ENCODE data around the gene SLC2A14. TPM values are rescaled to one million over a fixed set of nuclear protein-coding genes. Genes with fewer than 3 reads are reported as not detected.
"Not testable (repeated sequence)": the region's sequence is repeated elsewhere in the genome, so short reads cannot be mapped to it uniquely, and the experiment has no call there.

SLC2A14 gene
- polyA plus RNA-seq, 12 donors: 0.19 to 1.1 (median 0.46) TPM; not detected in 5

- no peak for DNase-seq
Observed at GRCh38 chr12:7834701-7835100, 38.0 kb downstream of the SLC2A14 start.

- DNase-seq: no peak
Observed at GRCh38 chr12:7833831-7834230, 38.9 kb downstream of the SLC2A14 start.

DNA sequence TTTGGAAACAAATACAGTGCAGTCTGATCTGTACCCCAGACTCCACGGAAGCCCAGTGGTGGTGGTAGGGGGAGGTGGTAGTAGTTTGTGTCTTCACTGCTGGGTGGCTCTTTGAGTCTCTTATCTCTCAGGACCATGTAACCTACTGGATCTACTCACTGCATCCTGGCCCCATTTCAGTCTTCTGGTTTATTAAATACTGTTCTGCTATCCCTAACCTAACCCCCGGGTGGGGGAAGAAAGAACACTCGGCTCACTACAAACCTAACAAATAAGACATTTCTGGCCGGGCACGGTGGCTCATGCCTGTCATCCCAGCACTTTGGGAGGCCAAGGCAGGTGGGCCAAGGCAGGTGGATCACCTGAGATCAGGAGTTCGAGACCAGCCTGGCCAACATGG, 39.5 kb downstream of the SLC2A14 start:
- not testable (repeated sequence) for DNase-seq

GRCh38 chr12:7832059-7832696, 40.5 kb downstream of the SLC2A14 start:
- DNase-seq: no peak

GRCh38 chr12:7829737-7830136, 43.0 kb downstream of the SLC2A14 start:
- not testable (repeated sequence) for DNase-seq

DNA sequence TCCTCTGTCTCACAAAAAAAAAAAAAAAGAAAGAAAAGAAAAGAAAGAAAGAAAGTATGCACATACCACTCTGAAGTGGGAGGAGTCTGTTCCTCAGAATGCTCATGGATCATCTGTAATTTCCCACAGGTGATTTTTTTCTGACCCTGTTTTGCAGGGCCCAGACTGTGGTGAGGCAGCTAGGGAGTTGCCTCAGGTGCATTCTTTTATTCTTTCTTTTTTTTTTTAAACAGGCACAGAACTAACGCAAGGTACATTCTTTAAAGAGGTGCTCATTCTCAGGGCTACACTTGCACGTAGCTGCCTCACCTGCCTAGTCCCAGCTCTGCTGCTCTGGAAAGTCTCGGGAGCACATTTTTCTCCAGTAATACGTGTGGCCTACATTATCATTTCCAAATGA, 47.0 kb downstream of the SLC2A14 start:
- DNase-seq: not testable (repeated sequence)

DNA sequence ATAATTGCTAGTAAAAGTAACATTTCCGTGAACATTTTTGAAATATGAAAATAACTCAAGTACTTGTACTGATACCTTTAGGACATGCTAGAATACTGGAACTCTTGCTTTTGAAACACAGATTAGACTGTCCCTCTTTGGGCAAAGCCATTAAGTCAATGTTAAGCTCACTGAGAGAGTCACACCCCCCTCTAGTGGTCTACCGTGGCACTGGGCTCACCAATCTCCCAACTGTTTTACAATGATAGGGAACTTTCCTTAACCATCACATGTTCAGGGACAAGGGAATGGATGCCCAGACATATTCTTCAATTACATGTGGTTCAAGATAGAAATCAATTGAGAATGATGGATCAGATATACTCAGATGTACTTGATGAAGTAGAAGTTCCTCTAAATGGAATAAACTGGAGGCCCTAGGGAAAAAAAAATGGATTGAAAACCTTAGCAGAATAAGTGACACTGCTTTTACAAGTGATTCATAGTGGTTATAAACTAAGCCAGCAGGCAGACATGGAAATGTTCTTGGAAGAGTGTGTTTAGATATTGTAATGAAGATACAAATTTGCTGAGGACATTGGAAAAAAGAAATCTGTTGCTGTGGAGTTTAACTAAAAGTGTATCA, 65.7 kb downstream of the SLC2A14 start:
- peak; percentile 46 for DNase-seq

GRCh38 chr12:7806319-7806718, 66.4 kb downstream of the SLC2A14 start:
- DNase-seq: not testable (repeated sequence)

- no peak for DNase-seq
Observed at GRCh38 chr12:7801460-7801859, 71.3 kb downstream of the SLC2A14 start.

- DNase-seq: not testable (repeated sequence)
Observed at GRCh38 chr12:7798750-7799308, 73.9 kb downstream of the SLC2A14 start.

DNA sequence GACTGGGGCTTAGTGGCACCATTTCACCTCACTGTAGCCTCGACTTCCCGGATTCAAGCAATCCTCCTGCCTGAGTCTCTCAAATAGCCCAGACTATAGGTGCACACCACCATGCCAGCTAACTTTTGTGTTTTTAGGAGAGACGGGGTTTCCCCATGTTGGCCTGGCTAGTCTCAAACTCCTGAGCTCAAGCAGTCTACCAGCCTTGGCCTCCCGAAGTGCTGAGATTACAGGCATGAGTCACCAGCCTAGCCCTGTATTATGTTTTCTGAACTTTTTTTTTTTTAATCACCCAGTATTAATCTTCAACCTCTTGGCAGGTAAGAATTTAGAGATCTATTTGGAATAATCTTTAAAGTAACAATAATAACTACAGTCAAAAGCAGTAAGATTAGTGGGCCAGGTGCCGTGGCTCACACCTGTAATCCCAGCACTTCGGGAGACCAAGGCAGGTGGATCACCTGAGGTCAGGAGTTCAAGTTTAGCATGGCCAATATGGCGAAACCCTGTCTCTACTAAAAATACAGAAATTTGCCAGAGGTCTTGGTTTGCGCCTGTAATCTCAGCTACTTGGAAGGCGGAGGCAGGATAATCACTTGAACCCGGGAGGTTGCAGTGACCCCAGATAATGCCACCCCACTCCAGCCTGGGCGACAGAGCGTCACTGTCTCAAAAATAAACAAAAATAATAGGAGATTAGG, 74.9 kb downstream of the SLC2A14 start:
- no peak for DNase-seq

DNA sequence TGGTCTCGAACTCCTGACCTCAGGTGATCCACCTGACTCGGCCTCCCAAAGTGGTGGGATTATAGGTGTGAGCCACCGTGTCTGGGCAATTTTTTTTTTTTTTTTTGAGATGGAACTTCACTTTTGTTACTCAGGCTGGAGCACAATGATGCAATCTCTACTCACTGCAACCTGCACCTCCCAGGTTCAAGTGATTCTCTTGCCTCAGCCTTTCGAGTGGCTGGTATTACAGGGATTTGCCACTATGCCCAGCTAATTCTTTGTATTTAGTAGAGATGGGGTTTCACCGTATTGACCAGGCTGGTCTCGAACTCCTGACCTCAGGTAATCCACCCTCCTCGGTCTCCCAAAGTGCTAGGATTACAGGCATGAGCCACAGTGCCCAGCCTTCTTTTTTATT, 75.4 kb downstream of the SLC2A14 start:
- DNase-seq: not testable (repeated sequence)

DNA sequence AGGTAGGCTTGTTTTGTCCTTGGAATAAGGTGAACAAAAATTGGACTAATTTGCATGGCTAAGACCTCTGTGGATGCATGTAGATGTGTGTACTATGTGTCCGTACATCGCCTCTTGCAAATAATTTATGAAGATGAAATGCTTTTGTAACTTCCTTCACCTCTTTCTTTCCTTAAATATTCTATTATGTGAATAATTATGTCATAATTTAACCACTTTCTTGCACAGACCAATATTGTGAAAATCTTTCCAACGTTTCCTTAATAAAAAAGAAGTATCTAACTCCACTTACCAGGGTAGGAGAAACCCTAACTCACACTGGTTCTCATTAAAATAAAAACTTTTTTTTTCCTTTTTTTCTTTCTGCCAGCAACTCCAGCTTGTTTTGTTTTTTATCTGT, 79.5 kb downstream of the SLC2A14 start:
- no peak for DNase-seq

DNA sequence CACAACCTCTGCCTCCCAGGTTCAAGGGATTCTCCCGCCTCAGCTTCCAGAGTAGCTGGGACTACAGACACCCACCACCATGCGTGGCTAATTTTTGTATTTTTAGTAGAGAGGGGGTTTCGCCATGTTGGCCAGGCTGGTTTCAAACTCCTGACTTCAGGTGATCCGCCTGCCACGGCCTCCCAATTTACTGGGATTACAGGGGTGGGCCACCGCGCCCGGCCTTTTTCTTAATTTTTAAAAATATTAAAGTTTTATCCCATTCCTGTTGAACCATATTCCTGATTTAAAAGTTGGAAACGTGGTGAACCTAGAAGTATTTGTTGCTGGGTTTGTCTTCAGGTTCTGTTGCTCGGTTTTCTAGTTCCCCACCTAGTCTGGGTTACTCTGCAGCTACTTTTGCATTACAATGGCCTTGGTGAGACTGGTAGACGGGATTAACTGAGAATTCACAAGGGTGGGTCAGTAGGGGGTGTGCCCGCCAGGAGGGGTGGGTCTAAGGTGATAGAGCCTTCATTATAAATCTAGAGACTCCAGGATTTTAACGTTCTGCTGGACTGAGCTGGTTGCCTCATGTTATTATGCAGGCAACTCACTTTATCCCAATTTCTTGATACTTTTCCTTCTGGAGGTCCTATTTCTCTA, 83.7 kb downstream of the SLC2A14 start, which contains the start of gene NANOG:
NANOG (plus strand) TSS at position 519 of the 645 bp plus-strand sequence. CDS start 213 bp downstream, outside the sequence.
- DNase-seq: not testable (repeated sequence)

- no peak for DNase-seq
Observed at GRCh38 chr12:7788294-7788660, 84.4 kb downstream of the SLC2A14 start.

GRCh38 chr12:7787574-7788293, 85.0 kb downstream of the SLC2A14 start:
- no peak for DNase-seq

GRCh38 chr12:7784701-7785100, 88.0 kb downstream of the SLC2A14 start:
- no peak for DNase-seq

DNA sequence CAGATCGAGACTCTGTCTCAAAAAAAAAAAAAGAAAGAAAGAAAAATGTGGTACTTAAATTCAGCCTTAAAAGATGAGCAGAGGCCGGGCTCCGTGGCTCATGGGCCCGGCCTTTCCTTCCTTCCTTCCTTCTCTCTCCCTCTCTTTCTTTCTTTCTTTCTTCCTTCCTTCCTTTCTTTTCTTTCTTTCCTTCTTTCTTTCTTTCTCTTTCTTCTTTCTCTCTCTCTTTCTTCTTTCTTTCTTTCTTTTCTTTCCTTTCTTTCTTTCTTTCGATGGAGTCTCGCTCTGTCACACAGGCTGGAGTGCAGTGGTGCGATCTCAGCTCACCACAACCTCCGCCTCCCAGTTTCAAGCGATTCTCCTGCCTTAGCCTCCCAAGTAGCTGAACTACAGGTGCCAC, 89.3 kb downstream of the SLC2A14 start:
- DNase-seq: not testable (repeated sequence)

DNA sequence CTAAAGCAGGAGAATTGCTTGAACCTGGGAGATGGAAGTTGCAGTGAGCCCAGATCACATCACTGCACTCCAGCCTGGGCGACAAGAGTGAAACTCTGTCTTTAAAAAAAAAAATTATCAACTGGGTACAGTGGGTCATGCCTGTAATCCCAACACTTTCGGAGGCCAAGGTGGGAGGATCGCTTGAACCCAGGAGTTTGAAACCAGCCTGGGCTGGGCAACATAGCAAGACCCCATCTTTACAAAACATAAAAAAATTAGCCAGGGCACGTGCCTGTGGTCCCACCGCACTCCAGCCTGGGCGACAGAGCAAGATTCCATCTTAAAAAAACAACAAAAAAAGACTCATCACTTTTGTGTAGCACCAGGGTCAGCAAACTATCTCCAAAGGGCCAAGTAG, 90.7 kb downstream of the SLC2A14 start:
- no peak for DNase-seq

DNA sequence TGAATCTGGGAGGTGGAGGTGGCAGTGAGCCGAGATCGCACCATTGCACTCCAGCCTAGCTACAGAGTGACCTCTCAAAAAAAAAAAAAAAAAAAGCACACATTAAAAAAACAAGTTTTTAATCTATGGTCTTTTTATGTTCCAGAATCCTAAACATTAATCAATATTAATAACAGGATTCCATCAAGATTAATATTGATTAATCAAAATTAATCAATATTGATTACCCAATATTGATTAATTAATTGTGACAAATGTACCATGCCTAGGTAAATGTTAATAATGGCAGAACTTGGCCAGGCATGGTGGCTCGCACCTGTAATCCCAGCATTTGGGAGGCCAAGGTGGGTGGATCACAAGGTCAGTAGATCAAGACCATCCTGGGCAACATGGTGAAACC, 91.4 kb downstream of the SLC2A14 start:
- no peak for DNase-seq

- DNase-seq: no peak
Observed at GRCh38 chr12:7769999-7770398, 102.7 kb downstream of the SLC2A14 start.

Measured in muscle of arm (tissue), 12 donors.